SHP77 treated with DMSO at 0.1 percent for 48 hours (cell line): ENCODE measurements around the gene NAP1L1.
A peak's percentile ranks its signal among the peaks of the same experiment; 100 is the strongest.

Experiments
- DNase-seq: peaks from one replicate; lab custom pipeline; 2025; lab: John Stamatoyannopoulos, UW

NAP1L1 gene

GRCh38 chr12:76083904-76084862, at the start of gene NAP1L1:
TSS of gene NAP1L1 (minus strand) at chr12:76084685. CDS start at chr12:76074219, 10,466 bp downstream.
- DNase-seq, result peak; percentile 84

GRCh38 chr12:76127588-76127987, 43.1 kb upstream of the NAP1L1 start:
- DNase-seq, result no peak

- no peak for DNase-seq
Measured at GRCh38 chr12:76124456-76124855, 40.0 kb upstream of the NAP1L1 start.

- DNase-seq, result no peak
Measured at GRCh38 chr12:76123259-76124212, 39.1 kb upstream of the NAP1L1 start.

- DNase-seq, result no peak
Measured at GRCh38 chr12:76119887-76120286, 35.4 kb upstream of the NAP1L1 start.

GRCh38 chr12:76117751-76118150, 33.3 kb upstream of the NAP1L1 start:
- DNase-seq, result no peak

GRCh38 chr12:76117067-76117691, 32.7 kb upstream of the NAP1L1 start:
- DNase-seq, result no peak

- DNase-seq, result no peak
Measured at GRCh38 chr12:76113800-76114757, 29.6 kb upstream of the NAP1L1 start.

- DNase-seq, result no peak
Measured at GRCh38 chr12:76111209-76111749, 26.8 kb upstream of the NAP1L1 start.

GRCh38 chr12:76109879-76110278, 25.4 kb upstream of the NAP1L1 start:
- DNase-seq, result no peak

GRCh38 chr12:76108356-76108755, 23.9 kb upstream of the NAP1L1 start:
- DNase-seq, result no peak

GRCh38 chr12:76106631-76107030, 22.1 kb upstream of the NAP1L1 start:
- no peak for DNase-seq

- no peak for DNase-seq
Measured at GRCh38 chr12:76103958-76104357, 19.5 kb upstream of the NAP1L1 start.

GRCh38 chr12:76101739-76102385, 17.4 kb upstream of the NAP1L1 start:
- DNase-seq, result no peak

- no peak for DNase-seq
Measured at GRCh38 chr12:76096079-76096646, 11.7 kb upstream of the NAP1L1 start.

- no peak for DNase-seq
Measured at GRCh38 chr12:76094754-76095153, 10.3 kb upstream of the NAP1L1 start.

GRCh38 chr12:76091246-76091754, 6.8 kb upstream of the NAP1L1 start:
- no peak for DNase-seq

- DNase-seq, result no peak
Measured at GRCh38 chr12:76085520-76085868, 1.0 kb upstream of the NAP1L1 start.

- peak; percentile 84 for DNase-seq
Measured at GRCh38 chr12:76084863-76085519, 506 bp upstream of the NAP1L1 start.
